ENCODE measurements around the gene SUDS3. TPM values are rescaled to one million over a fixed set of nuclear protein-coding genes. Genes with fewer than 3 reads are reported as not detected.

Gene SUDS3, protein sequence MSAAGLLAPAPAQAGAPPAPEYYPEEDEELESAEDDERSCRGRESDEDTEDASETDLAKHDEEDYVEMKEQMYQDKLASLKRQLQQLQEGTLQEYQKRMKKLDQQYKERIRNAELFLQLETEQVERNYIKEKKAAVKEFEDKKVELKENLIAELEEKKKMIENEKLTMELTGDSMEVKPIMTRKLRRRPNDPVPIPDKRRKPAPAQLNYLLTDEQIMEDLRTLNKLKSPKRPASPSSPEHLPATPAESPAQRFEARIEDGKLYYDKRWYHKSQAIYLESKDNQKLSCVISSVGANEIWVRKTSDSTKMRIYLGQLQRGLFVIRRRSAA
- total RNA-seq, result 25.1 and 27.1 TPM in 2 replicates

GRCh38 chr12:118376089-118377020 lies at the start of gene SUDS3:
SUDS3 (plus strand) TSS chr12:118376555; CDS start chr12:118376692, 137 bp downstream.

DNA sequence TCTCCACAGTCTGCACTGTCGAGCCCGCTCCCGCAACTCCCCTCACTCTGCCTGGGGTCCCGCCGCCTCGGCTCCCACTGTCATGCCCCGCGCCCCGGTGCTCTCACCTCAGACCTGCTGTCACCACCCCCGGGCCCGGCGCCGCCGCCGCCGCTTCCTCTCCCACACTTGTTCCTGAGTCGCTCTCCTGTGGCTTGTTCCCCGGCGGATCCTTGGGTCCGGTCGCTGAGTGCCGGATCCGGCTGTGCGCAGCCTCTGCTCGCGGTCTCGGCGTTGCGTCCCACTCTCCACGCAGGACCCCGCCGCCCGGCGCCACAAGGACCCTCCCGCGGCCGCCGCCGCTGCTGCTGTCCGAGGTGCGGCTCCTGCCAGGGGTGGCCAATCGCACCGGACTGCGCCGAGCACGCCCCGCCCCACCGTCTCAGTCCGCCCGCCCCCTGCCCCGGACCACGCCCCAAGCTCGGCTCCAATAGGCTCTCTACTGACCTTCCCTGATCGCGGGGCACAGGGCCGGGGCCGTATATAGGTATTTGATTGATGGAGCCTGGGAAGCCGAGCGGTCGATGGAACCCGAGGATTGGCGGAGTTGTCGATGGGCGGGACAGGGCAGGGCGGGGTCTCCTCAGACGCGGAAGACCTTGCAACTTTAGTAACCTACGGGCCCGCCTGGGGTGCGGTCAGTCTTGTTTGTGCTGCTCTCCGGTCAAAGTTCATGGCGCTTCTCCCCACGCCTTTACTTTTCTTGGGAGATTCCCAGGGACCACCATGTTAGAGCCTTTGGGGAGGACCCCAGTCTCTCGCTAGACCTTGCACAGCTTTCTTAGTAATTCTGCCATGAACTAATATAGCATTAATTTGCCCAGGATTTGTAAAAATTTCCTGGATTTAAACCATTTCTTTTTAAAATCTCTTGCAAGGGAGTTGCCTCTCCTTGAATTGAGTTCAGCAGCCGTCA lies 3.5 kb upstream of the SUDS3 start, which contains the start of gene TAOK3:
Gene TAOK3 (minus strand): TSS at position 367 of the 955 bp plus-strand sequence. CDS start 117,340 bp downstream, outside the sequence.

Other genes starting within 250 kb of the SUDS3 start
- gene PEBP1, start 240.4 kb upstream of the SUDS3 start, total RNA-seq, result 106 TPM in 2 replicates
- 20.6 and 22.2 TPM in 2 replicates for gene TAOK3, start 3.6 kb upstream of the SUDS3 start, total RNA-seq